ENCODE data around the gene ZNF541.

ZNF541 gene, protein sequence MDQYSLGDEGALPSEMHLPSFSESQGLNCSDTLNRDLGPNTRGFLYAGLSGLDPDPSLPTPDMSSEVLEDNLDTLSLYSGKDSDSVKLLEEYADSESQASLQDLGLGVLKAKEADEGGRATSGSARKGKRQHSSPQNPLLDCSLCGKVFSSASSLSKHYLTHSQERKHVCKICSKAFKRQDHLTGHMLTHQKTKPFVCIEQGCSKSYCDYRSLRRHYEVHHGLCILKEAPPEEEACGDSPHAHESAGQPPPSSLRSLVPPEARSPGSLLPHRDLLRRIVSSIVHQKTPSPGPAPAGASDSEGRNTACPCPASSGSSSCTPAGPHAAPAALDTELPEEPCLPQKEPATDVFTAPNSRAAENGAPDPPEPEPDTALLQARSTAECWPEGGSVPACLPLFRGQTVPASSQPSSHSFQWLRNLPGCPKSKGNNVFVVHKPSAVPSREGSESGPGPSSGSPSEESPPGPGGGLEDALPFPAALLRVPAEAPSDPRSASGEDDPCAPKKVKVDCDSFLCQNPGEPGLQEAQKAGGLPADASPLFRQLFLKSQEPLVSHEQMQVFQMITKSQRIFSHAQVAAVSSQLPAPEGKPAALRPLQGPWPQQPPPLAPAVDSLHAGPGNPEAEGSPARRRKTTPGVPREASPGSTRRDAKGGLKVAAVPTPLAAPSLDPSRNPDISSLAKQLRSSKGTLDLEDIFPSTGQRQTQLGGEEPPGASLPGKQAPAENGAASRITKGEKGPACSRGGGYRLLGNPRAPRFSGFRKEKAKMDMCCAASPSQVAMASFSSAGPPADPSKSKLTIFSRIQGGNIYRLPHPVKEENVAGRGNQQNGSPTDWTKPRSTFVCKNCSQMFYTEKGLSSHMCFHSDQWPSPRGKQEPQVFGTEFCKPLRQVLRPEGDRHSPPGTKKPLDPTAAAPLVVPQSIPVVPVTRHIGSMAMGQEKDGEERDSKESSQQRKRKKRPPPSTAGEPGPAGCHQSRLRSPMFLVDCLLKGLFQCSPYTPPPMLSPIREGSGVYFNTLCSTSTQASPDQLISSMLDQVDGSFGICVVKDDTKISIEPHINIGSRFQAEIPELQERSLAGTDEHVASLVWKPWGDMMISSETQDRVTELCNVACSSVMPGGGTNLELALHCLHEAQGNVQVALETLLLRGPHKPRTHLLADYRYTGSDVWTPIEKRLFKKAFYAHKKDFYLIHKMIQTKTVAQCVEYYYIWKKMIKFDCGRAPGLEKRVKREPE (N-terminal part only)

DNA sequence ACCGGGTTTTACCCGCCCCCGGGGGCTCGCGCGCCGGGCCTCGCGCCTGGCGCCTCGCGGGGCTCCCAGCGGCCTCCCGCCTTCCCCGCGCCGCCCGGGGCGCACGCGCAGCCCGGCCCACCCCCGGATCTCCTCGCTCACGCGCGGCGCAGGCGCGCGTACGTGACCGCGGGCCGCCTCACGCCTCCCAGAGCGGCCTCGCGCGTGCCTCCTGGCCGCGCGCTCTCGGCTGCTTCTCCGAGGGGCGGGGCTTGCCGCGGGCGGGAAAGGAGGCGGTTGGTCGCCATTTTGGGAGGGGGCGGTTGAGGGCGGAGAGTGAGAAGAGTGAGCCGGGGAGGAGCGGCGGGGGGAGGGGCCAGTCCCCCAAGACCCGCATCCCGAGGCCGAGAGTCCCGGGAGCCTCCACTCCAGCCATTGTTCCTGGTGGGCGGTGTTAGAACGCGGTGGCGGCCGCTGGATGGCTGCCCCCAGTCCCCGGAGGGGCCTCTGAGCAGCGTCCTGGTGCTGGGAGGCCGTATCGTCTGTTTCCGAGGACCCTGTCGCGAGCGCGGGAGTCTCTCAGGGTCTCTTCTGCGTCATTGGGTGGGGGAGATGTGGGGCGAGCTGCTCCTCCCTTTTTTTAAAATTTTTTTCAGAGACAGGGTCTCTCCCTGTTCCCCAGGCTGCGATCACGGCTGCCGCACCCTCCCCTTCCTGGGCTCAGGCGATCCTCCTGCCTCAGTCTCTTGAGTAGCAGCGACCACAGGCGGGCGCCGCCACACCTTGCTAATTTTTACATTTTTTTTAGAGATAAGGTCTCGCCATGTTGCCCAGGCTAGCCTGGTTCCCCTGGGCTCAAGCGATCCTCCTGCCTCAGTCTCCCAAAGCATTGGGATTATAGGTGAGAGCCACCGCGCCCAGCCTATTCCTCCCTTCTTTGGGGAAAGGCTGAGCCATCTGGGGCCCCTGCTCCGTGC lies at the start of gene ZNF541:
ZNF541 (minus strand) TSS at position 78 of the 956 bp plus-strand sequence. CDS start 17,292 bp downstream, outside the sequence.
- DNase-seq: no peak

DNA sequence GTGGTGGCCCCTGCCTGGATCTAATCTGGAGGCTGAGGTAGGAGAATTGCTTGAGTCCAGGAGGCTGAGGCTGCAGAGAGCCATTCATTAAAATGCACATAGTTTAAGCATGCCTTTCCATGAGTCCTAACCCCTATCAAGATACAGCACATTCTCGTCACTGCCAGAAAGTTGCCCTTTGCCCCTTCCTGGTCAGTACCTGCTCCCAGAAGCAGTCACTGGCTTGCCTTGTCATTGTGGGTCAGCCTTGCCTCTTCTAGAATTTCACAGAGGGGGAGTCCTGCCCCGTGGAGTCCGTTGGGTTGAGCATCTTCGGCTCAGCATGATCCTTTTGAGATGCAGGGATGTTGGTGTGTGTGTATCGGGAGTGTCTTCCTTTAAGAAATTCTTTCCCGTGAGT lies 46.8 kb upstream of the ZNF541 start:
- no peak for DNase-seq

DNA sequence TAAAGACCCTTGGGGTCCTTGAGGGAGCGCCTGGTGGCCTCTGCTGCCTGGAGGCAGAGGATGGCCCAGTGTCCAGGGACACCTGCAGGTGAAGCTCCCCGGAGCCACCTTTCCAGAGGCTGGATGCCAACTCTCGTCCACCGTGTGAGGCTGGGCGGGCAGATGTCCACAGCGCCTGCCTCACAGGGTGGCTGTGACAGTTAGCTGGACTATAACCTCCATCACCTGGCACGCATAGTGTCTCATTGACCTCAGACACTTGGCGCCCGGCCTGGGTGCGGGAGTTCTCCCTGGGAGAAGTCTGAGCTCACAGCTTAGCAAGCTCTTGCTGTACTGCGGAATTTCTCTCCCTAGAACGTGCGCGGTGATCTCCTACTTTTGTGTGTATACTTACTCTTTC lies 45.8 kb upstream of the ZNF541 start:
- DNase-seq: no peak

DNA sequence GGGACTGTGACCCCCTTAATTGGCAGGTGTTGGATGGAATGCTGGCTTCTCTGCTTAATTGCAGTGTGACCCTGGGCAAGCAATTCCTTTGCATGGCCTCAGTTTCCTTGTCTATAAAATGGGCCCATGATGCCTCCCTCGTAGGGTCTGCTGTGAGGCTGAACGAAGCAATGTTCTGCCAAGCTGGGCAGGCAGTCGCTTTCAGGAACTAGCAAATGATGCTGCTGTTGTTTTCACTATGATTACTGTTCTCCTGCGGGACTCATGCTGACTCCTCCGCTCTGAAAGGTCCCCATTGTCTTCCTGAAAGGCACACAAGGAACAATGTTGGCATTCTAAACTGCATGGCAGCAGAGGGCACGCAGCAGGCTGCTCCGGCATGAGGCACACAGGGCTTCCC lies 42.8 kb upstream of the ZNF541 start:
- DNase-seq: no peak

DNA sequence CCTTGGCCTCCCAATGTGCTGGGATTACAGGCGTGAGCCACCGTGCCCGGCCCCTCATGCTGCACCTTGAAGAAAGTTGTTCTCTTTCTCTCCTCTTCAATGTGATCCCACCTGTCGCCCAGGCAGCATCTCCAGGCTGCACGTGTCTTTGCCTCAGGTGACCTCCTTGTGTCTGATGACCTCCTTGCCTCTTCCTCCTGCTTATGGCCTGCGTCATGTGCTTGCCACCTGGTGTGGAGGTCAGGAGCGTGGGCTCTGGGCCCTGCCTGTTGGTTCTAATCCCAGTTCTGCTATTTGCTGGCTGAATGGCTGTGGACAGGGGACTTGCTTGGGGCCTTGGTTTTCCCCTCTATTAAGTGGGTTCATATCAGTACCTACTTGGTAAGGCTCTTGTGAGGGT lies 42.3 kb upstream of the ZNF541 start:
- no peak for DNase-seq

DNA sequence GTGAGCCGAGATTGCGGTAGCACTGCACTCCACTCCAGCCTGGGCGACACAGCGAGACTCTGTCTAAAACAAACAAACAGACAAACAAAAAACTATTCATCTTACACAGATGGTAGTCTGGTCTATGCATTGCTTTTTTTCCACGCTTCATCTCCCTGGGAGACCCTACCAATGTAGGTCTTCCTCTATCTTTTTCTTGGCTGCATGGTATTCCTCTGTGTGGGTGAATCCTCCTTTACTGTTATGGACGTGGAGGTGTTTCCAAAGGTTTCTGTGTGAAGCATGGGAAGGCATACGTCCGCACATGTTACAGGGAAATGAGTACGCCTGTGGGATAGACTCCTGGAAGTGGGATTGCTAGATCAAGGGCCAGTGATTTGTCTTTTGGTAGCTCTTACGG lies 41.6 kb upstream of the ZNF541 start:
- no peak for DNase-seq

DNA sequence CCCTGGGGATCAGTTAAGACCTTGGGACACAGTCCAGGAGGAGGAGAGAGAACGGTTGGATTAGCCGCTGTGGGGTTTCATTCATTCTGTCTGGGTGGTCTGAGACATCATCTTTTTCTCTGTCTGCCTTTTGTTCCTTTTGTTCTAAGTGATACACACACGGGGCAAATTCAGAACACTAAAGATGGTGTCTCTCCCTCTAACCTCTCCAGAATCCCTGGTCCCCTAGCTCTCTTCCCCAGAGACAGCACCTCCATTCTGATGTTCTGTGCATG lies 41.0 kb upstream of the ZNF541 start:
- DNase-seq: no peak

DNA sequence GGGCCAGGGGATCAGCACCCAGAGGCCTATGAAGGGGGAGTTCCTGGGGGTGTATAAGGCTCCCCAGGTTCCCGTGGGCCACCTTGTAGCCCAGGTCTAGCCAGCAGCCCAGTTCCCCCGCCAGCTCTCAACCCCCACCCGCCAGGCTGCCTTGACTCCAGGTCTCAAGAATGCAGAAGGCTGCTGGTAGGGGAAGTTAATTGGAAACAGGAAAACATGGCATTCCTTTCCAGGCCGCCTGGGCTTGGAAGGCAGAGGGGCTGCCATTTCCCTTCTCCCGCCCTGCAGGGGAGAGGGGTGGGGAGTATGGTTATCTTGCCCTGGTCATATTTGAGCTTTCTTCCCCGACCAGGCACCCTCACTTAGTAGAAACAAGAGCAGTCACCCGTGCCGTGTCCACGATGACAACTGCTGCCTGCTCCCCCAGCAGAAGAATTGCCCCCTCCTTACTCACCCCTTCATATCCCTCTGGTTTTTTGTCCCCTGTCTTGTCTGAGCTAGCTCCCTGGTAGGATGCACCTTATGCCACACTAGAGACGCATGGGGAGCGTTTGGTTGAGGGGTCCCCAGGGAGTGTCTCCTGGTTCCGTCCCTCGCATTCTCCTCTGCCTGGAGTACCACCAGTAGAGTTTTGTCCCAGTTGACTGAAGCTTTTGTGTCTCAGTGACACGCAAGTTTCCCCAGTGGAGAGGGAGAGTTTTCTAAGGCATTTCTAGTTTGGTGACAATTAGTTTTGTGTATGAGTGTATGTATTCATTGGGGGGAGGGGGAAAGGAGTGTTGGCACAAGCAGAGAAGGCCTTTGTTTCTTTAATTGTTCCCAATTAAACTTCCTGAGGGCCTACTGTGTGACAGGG lies 40.4 kb upstream of the ZNF541 start:
- DNase-seq: no peak

DNA sequence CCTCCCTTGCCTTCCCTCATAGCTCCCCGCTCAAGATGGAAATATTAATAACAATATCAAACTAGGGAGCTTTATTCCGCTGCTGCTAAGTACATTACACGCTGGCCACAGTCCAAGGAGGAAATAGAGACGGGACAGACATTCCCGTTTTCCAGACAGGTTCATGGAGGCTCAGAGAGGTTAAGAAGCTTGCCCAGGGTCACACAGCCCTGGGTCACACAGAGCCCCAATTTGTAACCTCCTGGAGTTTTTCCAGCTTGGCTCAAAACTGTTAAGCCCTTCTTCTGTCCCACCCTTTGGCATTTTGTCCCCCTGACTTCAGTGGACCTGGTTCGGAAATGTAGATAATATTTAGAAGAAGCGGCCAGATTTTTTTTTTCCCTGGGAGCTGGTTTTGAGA lies 38.0 kb upstream of the ZNF541 start:
- DNase-seq: no peak

DNA sequence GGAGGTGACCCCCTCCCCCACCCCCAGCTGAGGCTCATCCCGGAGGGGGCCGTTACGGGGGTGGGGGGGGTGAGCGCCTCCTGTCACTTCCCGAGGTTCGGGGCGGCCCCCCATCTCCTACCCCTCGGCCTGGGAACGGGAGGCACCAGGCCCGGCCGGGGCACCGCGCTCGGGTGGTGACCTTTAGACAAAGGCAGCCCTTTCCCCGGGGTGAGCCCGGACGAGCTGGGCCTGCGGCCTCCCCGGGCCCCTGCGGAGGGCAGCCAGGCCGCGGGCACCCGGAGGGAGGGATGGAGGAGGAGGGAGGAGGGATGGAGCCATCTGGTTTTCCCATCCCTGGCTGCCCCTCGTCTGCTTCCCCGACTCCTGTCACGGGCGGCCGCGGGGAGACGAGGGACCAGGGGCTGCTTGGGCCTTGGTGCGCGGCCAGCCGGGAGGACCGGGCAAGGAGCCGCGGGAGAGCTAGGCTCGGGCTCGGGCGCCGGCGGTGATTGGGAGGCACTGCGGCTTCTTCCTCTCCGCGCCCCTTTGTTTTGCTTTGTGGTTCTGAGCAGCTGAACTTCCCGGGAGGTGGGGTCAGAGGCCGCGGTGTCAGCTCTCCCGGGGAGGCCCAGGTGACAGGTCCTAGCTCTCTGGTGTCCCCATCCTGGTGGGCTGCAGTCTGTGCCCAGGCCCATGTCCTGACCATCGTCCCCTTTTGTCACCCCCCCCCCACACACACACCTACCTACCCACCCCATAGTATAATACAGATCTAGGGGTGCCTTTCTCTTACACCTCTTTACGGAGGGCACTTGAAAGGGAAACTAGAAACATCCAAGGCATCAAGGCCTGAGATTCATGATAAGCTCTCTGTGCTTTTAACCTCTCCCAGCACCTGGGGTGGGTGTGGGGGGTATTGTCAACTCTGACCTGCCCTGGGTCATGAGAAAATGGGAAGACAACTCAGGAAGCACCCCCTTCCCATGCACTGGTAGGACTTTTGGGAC lies 37.3 kb upstream of the ZNF541 start:
- DNase-seq: peak; percentile 24

DNA sequence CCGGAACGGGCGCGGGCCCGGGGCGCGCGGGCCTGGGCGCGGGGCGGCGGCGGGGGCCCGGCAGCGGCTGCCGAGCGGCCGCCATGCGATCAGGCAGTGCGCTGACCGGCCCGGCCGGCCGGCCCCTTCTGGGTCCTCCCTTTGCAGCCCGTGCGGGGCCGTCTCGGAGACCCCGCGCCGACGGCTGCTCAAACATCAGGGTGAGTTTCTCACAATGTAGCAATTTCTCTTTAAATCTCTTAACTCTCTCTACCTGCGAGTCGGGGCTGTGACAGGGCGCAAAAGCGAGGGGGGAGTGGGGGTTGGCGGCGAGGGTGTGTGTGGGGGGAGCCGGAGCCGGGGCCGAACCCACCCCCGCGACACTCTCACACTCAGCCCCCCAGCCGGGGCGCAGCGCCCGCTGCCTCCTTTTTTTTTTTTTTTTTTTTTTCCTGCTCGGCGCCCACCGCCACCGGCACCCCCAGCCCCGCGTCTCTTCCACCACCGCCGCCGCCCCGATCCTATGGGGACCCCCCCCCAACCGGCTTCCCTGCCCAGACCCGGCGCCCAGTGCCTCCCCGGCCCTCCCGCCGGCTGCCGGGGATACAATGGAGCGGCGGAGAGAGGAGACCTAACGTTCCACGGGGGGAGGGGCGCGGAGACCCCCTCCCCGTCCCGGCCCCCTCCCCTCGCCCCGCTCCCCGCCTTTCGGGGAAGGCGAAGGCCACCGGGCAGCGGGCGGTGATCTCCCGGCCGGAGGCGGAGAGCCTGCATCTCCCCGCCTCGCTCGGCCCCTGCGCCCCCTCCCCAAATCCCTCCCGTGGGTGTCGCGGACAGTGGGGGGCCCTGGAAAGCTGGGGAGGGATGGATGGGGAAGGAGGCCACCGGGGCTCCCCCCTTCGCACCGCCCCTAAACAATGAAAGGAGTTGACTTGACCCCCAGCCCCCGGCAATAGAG lies 36.3 kb upstream of the ZNF541 start, which contains the start of gene BICRA:
BICRA (plus strand) TSS at position 166 of the 937 bp plus-strand sequence. CDS start 64,441 bp downstream, outside the sequence.
- DNase-seq: peak; percentile 60

DNA sequence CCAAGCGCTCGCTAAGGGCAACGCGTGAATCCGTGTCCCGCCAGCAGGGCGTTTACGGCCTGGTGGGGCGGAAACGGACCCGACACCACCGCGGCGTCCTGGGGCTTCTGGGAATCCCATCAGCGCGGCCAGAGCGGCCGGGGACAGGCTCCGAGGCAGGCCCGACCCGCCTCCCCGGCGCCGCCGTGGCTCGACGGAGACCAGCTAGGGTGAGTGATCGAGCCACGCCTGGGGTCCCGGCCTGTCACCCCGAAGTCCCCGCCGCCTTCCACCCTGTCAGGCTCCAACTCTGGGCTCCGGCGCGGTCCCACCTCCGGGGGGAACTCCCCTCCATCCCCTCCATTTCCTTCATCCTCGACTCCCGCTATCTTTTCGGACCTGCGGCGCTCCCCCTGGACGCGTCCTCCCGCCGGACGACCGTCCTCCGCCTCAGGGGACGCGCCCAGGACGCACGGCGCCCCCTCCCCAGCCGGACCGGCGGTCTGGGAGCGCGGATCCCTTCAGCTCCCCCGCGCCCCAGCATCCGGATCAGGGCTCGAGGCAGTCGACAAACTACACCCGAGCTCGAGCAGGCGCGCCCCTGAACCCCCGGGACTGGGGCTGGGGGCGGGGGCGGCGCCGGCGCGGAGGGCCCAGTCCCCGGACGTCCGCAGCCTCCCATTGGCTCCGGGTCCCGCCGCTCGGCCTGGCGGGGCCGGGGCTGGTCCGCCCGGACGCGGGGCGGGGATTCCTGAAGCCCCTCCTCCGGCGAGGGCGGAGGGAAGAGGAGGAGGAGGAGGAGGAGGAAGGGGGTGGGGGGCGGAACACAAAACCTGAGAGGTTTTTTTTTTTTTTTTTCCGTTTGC lies 35.3 kb upstream of the ZNF541 start:
- DNase-seq: peak; percentile 84

DNA sequence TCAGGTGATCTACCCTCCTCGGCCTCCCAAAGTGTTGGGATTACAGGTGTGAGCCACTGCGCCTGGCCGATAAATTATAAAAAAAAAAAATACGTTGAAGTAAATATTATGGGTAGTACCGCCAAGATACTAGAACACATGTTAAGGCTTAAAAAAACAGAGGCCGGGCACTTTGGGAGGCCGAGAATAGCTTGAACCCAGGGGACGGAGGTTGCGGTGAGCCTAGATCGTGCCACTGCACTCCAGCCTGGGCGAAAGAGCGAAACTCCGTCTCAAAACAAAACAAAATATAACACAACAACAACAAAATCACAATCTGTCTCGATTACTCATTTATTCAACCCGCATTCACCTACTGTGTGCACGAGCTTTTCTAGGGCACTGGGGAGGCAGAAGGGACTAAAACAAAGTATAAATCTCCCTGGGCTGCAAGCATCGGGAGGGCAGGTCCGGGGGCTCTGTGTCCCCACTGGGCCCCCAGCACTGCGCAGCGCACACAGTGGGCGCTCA lies 34.7 kb upstream of the ZNF541 start:
- DNase-seq: no peak

DNA sequence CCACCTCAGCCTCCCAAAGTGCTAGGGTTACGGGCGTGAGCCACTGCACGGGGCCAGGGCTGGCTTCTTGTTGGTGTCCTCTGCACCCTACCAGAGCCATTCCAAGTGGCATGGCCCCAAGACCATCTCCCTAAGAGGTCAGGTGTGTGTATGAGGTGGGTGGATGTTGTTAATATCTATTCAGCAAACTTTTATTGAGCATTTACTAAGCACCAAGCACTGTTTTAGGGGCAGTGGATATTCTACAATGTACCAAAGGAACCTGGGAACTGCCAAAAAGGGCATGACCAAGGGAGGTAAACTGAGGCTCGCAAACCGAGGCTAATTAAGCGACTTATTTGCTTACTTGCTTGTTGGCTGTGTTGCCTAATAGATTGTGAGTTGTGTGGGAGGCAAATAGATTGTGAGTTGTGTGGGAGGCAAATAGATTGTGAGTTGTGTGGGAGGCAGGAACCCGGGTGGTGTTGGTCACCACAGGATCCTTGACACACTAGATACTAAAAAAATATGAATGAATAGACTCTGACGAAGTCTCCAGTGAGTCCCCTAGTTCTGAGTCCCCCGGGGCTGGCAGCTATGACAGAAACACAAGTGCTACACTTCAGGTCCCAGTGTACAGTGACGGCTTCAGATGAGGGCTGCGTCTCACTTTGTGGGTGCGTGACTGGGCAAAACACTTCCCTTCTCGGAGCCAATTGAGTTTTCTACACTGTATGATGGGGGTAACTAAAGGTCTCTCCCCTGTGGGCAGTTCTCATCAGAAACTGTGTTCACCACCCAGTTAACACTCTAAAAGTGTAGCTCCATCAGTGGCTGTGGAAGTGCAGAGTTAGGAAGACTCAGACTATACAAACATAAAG lies 31.0 kb upstream of the ZNF541 start:
- DNase-seq: no peak

DNA sequence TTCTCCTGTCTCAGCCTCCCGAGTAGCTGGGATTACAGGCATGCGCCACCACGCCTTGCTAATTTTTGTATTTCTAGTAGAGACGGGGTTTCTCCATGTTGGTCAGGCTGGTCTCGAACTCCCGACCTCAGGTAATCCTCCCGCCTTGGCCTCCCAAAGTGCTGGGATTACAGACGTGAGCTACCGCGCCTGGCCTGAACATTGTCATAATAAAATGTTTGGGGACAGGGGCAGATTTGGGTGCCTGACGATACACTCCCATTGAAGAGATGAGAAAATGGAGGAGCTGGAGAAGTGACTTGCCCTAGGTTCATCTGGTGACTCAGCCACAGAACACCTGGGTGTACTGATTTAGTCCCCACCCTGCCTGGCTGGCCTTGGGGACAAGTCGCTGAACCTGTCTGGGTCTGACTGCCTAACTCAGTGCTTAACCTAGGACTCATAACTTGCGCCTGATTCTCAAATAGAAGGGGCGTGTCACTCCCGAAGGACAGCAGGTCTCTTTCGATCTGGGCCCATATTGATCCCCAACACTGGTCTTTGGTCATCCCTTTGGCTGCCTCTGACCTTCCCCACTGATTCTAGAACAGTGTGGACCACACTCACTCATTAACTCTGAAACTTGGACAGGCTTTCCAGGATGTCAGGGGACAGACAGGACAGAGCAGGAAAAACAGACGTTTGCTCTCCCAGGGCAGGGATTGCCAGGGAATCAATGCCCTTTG lies 28.4 kb upstream of the ZNF541 start:
- DNase-seq: no peak
